AG09319 (cell line): ENCODE data around the gene TIAM2.

Experiments used
- DNase-seq: peaks from one replicate; pipeline ENCODE4 v3.0.0-alpha.2; 2010; ENCODE audit warnings: low read depth; ENCODE audit errors: extremely low read depth
- TF ChIP-seq, protein P1 (sequence below): IDR thresholded peaks from 2 replicates; pipeline ENCODE4 v1.5.1; 2011; ENCODE audit warnings: low read depth, mild to moderate bottlenecking, inconsistent platforms, low read length, moderate library complexity

Gene TIAM2

GRCh38 chr6:155075930-155076695, 81.0 kb downstream of the TIAM2 start:
- TF ChIP-seq, protein P1, sequence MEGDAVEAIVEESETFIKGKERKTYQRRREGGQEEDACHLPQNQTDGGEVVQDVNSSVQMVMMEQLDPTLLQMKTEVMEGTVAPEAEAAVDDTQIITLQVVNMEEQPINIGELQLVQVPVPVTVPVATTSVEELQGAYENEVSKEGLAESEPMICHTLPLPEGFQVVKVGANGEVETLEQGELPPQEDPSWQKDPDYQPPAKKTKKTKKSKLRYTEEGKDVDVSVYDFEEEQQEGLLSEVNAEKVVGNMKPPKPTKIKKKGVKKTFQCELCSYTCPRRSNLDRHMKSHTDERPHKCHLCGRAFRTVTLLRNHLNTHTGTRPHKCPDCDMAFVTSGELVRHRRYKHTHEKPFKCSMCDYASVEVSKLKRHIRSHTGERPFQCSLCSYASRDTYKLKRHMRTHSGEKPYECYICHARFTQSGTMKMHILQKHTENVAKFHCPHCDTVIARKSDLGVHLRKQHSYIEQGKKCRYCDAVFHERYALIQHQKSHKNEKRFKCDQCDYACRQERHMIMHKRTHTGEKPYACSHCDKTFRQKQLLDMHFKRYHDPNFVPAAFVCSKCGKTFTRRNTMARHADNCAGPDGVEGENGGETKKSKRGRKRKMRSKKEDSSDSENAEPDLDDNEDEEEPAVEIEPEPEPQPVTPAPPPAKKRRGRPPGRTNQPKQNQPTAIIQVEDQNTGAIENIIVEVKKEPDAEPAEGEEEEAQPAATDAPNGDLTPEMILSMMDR: no peak
- no peak for DNase-seq

GRCh38 chr6:155077331-155077730, 82.2 kb downstream of the TIAM2 start:
- DNase-seq: no peak
- TF ChIP-seq, protein P1: no peak

- TF ChIP-seq, protein P1: no peak
- DNase-seq: no peak
Measured at GRCh38 chr6:155077784-155078183, 82.7 kb downstream of the TIAM2 start.

DNA sequence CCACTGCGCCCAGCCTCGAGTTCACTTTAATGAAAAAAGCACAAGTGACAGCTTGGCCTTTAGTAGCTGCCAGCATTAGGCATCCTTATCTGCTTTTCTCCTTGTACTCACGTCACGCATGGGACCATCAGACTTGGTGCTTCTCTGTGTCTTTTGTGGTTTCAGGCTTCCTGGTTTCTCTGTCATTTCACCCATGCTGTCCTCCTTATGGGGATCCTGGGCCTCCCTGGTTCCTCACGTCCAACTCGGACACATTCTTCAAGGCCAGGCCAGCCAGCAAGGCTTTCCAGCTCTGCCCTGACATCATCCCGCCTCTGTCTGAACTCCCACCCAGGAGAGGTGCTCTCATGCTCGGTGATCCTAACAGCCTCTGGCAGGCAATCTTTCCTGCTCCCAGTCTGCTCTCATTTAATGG, 83.2 kb downstream of the TIAM2 start:
- DNase-seq: no peak
- TF ChIP-seq, protein P1: no peak

DNA sequence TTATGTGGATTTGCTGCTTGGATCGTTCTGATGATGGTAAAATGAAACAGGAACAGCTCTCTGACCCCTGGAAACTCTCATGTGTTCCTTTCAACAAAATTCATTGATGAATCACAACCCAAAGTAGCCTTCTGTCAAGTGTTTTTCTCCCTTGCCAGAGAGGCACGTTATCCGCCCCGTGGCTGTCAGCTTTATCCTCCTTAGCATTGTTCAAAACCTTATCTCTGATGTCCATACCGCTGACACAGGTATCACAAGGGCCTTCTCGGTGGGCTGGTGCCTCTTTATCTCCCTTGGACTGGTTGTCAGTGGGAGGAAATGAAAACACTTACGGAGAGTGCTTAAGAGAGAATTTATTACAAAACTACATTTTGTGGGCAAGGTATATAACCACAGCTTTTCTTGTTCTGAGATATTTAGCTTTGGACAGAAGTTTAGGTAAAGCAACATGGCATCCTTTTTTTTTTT, 84.9 kb downstream of the TIAM2 start:
- no peak for DNase-seq

GRCh38 chr6:155080881-155081845, 86.0 kb downstream of the TIAM2 start:
- DNase-seq: no peak
- TF ChIP-seq, protein P1: no peak

More for the DNA sequence above, 84.9 kb downstream of the TIAM2 start:
- TF ChIP-seq, protein P1: no peak
